Neutrophil (primary cell): ENCODE measurements around the gene NUP160.

Source experiments
- H3K27ac ChIP-seq: fragments of 200-600 bp; sonication (generic); 2 replicates; pipeline ENCODE4 v1.5.1; 2016; ENCODE audit warnings: mild to moderate bottlenecking, moderate library complexity
- H3K27me3 ChIP-seq: fragments of 200-600 bp; sonication (generic); 2 replicates; pipeline ENCODE4 v1.6.0; 2016; ENCODE audit warnings: mild to moderate bottlenecking
- H3K36me3 ChIP-seq: fragments of 200-600 bp; sonication (generic); 2 replicates; pipeline ENCODE4 v1.5.1; 2017
- H3K4me1 ChIP-seq, 2 experiments: fragments of 200-600 bp in 1 of 2; sonication (generic) in 1 of 2; 1 replicate in 1 of 2; 2 replicates in 1 of 2; pipeline versions ENCODE4 v1.5.1 to v1.6.1; 2013 to 2016; ENCODE audit warnings: low read depth in 1 of 2, low read length in 1 of 2, mild to moderate bottlenecking in 1 of 2, moderate library complexity in 1 of 2; ENCODE audit not compliant: control insufficient read depth in 1 of 2, insufficient read depth in 1 of 2
- H3K4me3 ChIP-seq, 2 experiments: fragments of 200-600 bp in 1 of 2; sonication (generic) in 1 of 2; 1 replicate in 1 of 2; 2 replicates in 1 of 2; pipeline ENCODE4 v1.5.1; 2013 to 2016; ENCODE audit warnings: low read depth in 1 of 2, low read length in 1 of 2, mild to moderate bottlenecking in 1 of 2, moderate library complexity in 1 of 2
- H3K9me3 ChIP-seq: fragments of 200-600 bp; sonication (generic); 2 replicates; pipeline ENCODE4 v1.5.1; 2016
- TF ChIP-seq, protein P1 (sequence below): fragments of 200-600 bp; sonication (generic); IDR thresholded peaks from 2 replicates; pipeline ENCODE4 v1.5.1; 2016; ENCODE audit warnings: antibody characterized with exemption

Gene NUP160

DNA sequence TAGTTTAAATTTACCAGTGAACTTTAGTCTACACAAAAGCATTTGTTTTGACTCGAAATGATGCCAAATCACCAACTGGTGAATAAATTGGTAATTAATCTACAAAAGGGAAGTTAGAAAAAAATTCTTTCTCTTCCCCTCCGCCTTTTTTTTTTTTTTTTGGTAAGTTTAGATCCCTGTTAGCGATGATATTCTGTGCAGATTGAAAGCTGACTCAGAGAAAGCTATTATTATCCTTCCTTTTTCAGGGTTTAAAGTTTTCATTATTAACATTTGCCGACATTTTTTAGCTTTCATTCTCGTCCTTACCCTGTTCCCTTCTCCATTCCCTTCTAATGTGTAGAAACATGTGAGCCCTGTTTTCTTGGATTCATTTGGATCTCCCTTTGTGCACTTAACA, 16.8 kb upstream of the NUP160 start:
- no peak overlapping the region for H3K4me3 ChIP-seq
- TF ChIP-seq, protein P1, sequence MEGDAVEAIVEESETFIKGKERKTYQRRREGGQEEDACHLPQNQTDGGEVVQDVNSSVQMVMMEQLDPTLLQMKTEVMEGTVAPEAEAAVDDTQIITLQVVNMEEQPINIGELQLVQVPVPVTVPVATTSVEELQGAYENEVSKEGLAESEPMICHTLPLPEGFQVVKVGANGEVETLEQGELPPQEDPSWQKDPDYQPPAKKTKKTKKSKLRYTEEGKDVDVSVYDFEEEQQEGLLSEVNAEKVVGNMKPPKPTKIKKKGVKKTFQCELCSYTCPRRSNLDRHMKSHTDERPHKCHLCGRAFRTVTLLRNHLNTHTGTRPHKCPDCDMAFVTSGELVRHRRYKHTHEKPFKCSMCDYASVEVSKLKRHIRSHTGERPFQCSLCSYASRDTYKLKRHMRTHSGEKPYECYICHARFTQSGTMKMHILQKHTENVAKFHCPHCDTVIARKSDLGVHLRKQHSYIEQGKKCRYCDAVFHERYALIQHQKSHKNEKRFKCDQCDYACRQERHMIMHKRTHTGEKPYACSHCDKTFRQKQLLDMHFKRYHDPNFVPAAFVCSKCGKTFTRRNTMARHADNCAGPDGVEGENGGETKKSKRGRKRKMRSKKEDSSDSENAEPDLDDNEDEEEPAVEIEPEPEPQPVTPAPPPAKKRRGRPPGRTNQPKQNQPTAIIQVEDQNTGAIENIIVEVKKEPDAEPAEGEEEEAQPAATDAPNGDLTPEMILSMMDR = no peak
- no peaks in the 10 kb centered on the region for H3K36me3 ChIP-seq
- H3K9me3 ChIP-seq = no peaks in the 10 kb centered on the region
- H3K27me3 ChIP-seq = peaks cover 14% of the 10 kb centered on the region
- H3K4me1 ChIP-seq = no peaks in the 10 kb centered on the region
- H3K27ac ChIP-seq = no peak overlapping the region

DNA sequence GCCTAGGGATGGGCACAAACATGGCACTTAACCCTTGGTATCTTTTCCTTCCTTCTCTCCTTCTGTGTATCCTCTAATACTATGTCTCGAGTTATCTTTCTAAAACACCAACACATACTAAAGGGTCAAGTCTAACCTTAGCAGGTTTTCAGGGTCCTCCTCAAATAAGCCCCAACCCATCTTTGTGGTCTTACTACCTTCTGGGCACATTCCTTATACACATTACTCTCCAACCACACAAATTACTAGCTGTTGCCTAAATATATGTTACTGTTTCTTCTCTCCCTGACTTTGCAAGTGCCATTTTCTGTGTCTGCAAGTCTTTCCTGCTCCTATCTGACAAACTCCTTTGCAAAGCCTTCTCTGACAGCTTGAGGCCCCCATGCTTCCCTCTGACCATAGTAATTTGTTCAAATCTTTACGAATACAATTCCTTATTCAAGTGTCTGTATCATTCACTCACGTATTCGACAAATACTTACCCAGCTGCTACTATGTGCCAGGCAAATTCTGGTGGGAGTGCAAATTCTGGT, 15.8 kb upstream of the NUP160 start:
- Histone ChIP-seq H3K9me3 (no peaks in the 10 kb centered on the region), H3K27ac (no peak overlapping the region), H3K4me3 (no peak overlapping the region), H3K27me3 (peaks cover 14% of the 10 kb centered on the region), H3K36me3 (no peaks in the 10 kb centered on the region), H3K4me1 (no peaks in the 10 kb centered on the region)
- TF ChIP-seq, protein P1 = no peak

DNA sequence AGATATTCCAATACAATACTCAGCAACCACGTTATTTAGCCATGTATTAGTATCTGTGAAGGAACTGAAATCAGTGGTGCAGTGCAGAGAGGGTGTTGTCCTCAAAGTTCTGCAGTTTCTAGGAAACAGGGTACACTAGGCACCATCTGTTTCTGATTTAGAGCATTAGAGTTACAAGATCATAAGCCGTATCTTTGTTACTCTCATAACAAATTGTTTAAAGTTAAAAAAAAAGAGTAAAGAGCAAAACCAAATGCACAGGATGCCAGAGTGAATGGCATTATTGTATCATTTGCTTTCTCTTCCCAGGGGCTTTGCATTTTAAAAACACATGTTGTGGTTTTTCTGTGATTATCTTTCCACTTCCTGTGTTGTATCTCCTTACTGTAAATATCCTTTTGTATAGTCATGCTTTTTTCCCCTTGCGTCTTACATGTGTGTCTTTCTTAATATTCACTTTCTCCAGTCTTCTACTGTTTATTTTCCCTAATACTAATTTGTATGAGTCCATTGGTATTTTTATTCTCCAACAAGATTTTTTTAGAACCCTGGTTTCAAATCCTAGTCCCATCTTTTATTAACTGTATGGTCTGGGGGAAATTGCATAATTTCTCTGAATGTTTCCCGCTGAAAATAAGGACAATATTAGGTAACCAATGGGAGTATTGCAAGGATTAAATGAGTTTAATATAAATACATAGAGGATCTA, 15.2 kb upstream of the NUP160 start:
- H3K4me1 ChIP-seq = no peaks in the 10 kb centered on the region
- H3K9me3 ChIP-seq = no peaks in the 10 kb centered on the region
- TF ChIP-seq, protein P1 = no peak
- H3K27me3 ChIP-seq = peaks cover 14% of the 10 kb centered on the region
- H3K27ac ChIP-seq = no peak overlapping the region
- no peaks in the 10 kb centered on the region for H3K36me3 ChIP-seq
- H3K4me3 ChIP-seq = no peak overlapping the region

DNA sequence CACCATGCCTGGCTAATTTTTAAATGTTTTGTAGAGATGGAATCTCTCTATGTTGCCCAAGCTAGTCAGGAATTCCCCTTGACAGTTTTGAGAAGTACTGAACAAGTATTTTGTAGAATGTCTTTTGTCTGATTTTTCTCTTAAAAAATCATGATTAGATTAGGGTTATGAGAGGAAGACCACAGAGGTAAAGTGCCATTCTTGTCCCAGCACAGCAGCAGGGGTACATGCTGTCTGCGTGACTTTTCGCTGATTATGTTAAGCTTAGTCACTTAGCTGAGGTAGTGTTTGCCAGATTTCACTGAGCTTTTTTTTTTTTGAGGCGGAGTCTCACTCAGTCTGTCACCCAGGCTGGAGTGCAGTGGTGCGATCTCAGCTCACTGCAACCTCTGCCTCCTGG, 13.6 kb upstream of the NUP160 start:
- no peaks in the 10 kb centered on the region for H3K4me1 ChIP-seq
- TF ChIP-seq, protein P1 = no peak
- H3K9me3 ChIP-seq = no peaks in the 10 kb centered on the region
- no peaks in the 10 kb centered on the region for H3K36me3 ChIP-seq
- no peak overlapping the region for H3K27ac ChIP-seq
- no peak overlapping the region for H3K4me3 ChIP-seq
- peaks cover 14% of the 10 kb centered on the region for H3K27me3 ChIP-seq

DNA sequence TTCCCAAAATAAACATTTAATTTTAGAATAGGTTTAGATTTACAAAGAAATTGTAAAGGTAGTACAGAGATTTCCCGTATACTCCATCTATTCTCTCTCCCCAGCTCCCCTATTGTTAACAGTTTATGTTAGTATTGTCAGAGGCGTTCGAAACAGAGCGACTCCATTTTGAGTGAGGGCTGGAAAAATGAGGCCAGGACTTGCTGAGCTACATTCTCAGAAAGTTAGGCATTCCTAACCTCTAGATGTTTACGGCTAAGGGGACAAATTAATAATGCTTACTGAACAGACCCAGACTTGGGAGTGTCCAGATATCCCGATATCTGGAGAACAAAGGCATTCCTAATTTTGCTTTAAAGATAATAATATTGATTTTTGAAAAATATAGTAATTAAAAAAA, 12.4 kb upstream of the NUP160 start:
- Histone ChIP-seq H3K4me3 (no peak overlapping the region), H3K4me1 (no peaks in the 10 kb centered on the region), H3K36me3 (no peaks in the 10 kb centered on the region), H3K27ac (no peak overlapping the region), H3K27me3 (peaks cover 14% of the 10 kb centered on the region), H3K9me3 (no peaks in the 10 kb centered on the region)
- TF ChIP-seq, protein P1 = no peak
